ENCODE measurements around the gene FOSL1.

- TF ChIP-seq REST (IDR thresholded peaks at IDR 0.05; ENCODE audit: insufficient read depth in 1 of 2, low read depth in 2 of 2, low read length in 1 of 2) (no peak), CTCF (IDR thresholded peaks at IDR 0.05) (no peak)
Measured at GRCh38 chr11:65903715-65904114, 3.5 kb upstream of the FOSL1 start.
